ENCODE data around the gene EPHA4.

DNA sequence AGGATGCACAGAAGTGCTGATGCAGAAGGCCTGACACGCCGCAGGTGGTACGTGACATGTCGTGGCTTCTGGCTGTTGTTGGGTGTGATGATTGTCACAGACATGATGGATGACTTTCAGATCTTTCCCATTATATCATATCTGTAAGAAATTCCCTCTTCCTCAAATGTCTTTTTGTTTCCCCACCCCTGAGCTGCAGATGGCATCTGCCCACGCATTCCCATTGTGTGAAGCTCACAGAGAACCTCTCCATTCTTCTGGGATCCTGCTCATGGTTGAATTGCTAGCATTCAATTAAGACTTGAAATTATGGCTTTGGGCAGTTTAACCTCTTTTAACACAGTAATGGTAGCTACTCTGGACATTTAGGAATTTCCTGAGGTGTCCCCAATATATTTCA lies 28.3 kb upstream of the EPHA4 start:
- TF ChIP-seq, protein P1, sequence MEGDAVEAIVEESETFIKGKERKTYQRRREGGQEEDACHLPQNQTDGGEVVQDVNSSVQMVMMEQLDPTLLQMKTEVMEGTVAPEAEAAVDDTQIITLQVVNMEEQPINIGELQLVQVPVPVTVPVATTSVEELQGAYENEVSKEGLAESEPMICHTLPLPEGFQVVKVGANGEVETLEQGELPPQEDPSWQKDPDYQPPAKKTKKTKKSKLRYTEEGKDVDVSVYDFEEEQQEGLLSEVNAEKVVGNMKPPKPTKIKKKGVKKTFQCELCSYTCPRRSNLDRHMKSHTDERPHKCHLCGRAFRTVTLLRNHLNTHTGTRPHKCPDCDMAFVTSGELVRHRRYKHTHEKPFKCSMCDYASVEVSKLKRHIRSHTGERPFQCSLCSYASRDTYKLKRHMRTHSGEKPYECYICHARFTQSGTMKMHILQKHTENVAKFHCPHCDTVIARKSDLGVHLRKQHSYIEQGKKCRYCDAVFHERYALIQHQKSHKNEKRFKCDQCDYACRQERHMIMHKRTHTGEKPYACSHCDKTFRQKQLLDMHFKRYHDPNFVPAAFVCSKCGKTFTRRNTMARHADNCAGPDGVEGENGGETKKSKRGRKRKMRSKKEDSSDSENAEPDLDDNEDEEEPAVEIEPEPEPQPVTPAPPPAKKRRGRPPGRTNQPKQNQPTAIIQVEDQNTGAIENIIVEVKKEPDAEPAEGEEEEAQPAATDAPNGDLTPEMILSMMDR (IDR thresholded peaks at IDR 0.05; ENCODE audit: low read depth, low read length) = no peak
- TF ChIP-seq EZH2phosphoT487 (IDR thresholded peaks at IDR 0.05; ENCODE audit: low read depth) = no peak
